SU-DHL-6 (cell line): ENCODE results near the gene LRRC4C.

Experiments used
- H2AFZ ChIP-seq: fragments of 200-600 bp; sonication (generic); 2 replicates; pipeline ENCODE4 v1.6.1; 2014; ENCODE audit warnings: low read depth, mild to moderate bottlenecking, moderate library complexity, mixed read lengths, antibody characterized with exemption, low read length; ENCODE audit not compliant: severe bottlenecking
- H3F3A ChIP-seq: fragments of 200-600 bp; shearing (Covaris generic); 2 replicates; pipeline ENCODE4 v1.6.0; 2016; ENCODE audit warnings: antibody characterized with exemption, mild to moderate bottlenecking; ENCODE audit not compliant: insufficient read depth
- H3K27ac ChIP-seq: fragments of 200-600 bp; sonication (generic); 2 replicates; pipeline ENCODE4 v1.5.1; 2016; ENCODE audit warnings: low read depth, mild to moderate bottlenecking, low read length, moderate library complexity, mixed read lengths
- H3K27me3 ChIP-seq: fragments of 200-600 bp; sonication (generic), shearing (Covaris generic); 2 replicates; pipeline ENCODE4 v1.6.0; 2014; ENCODE audit warnings: mild to moderate bottlenecking, low read length
- H3K36me3 ChIP-seq: fragments of 200-600 bp; sonication (generic); 2 replicates; pipeline ENCODE4 v1.6.1; 2014; ENCODE audit warnings: mild to moderate bottlenecking, low read length, mixed read lengths
- H3K4me2 ChIP-seq: fragments of 300-600, 200-600 bp; shearing (Covaris generic), sonication (generic); 2 replicates; pipeline ENCODE4 v1.6.0; 2014; ENCODE audit warnings: low read length, low read depth, mild to moderate bottlenecking; ENCODE audit not compliant: poor library complexity, severe bottlenecking
- H3K4me3 ChIP-seq: fragments of 200-600 bp; sonication (generic); 2 replicates; pipeline ENCODE4 v1.5.1; 2014; ENCODE audit warnings: antibody characterized with exemption, low read length, mild to moderate bottlenecking, mixed read lengths; ENCODE audit not compliant: insufficient read depth, poor library complexity, severe bottlenecking
- H3K79me2 ChIP-seq: fragments of 200-600 bp; sonication (generic); 2 replicates; pipeline ENCODE4 v1.6.1; 2014; ENCODE audit warnings: mild to moderate bottlenecking, low read length, moderate library complexity; ENCODE audit not compliant: insufficient read depth
- H3K9ac ChIP-seq: fragments of 200-600 bp; sonication (generic); 2 replicates; pipeline ENCODE4 v1.7.0; 2014; ENCODE audit warnings: mild to moderate bottlenecking, low read length
- H3K9me2 ChIP-seq: fragments of 200-600 bp; sonication (generic); replicated peaks from 2 replicates; pipeline ENCODE4 v1.6.1; 2014; ENCODE audit warnings: low read length; ENCODE audit not compliant: insufficient read depth
- H3K9me3 ChIP-seq: fragments of 200-600 bp; sonication (generic); 2 replicates; pipeline ENCODE4 v1.6.1; 2014; ENCODE audit warnings: low read length, mixed read lengths; ENCODE audit not compliant: insufficient read depth
- H4K20me1 ChIP-seq: fragments of 200-600 bp; sonication (generic); 2 replicates; pipeline ENCODE4 v1.6.1; 2014; ENCODE audit warnings: low read depth, mild to moderate bottlenecking, antibody characterized with exemption, low read length, moderate library complexity, mixed read lengths
- EZH2phosphoT487 ChIP-seq: fragments of 200-600 bp; sonication (generic), shearing (Covaris generic); conservative IDR thresholded peaks from 2 replicates; pipeline ENCODE4 v1.6.1; 2018; ENCODE audit warnings: mild to moderate bottlenecking, antibody characterized with exemption, low read length, moderate library complexity, mixed read lengths
- TF ChIP-seq, protein P1 (sequence below): fragments of 200-600 bp; sonication (generic); IDR thresholded peaks from one replicate; pipeline ENCODE4 v1.5.1; 2017; ENCODE audit warnings: antibody characterized with exemption, mild to moderate bottlenecking, low read length, moderate library complexity; ENCODE audit not compliant: insufficient read depth, poor library complexity, severe bottlenecking

The LRRC4C gene

DNA sequence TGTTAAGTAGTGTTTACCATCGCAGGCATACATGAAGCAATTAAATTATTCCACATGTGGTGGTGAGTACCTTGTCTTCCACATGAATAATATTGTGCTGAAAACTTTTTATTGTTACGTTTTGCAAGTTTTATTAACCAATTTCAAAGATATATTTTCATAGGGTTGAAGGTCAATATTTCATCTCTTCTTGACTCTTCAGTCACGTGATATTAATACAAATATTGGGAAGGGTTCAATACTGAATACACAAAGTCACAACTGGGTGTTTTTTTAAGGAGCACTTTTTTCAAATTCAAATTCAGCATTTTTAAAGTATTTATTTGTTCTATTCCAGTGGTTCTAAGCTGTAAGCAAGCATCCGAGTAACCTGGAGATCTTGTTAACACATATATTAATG, 348.9 kb downstream of the LRRC4C start:
- Histone ChIP-seq H3F3A (no peaks in the 10 kb centered on the region), H3K27ac (no peak overlapping the region), H3K79me2 (no peaks in the 10 kb centered on the region), H3K4me3 (no peak overlapping the region), H4K20me1 (no peaks in the 10 kb centered on the region), H3K36me3 (no peaks in the 10 kb centered on the region), H3K4me2 (no peak overlapping the region), H3K9me3 (peaks cover 5% of the 10 kb centered on the region; the same call in 1 of the 2 replicates), H3K9me2 (no peaks in the 10 kb centered on the region), H3K27me3 (no peaks in the 10 kb centered on the region), H3K9ac (no peak overlapping the region), H2AFZ (no peak overlapping the region)
- TF ChIP-seq, protein P1, sequence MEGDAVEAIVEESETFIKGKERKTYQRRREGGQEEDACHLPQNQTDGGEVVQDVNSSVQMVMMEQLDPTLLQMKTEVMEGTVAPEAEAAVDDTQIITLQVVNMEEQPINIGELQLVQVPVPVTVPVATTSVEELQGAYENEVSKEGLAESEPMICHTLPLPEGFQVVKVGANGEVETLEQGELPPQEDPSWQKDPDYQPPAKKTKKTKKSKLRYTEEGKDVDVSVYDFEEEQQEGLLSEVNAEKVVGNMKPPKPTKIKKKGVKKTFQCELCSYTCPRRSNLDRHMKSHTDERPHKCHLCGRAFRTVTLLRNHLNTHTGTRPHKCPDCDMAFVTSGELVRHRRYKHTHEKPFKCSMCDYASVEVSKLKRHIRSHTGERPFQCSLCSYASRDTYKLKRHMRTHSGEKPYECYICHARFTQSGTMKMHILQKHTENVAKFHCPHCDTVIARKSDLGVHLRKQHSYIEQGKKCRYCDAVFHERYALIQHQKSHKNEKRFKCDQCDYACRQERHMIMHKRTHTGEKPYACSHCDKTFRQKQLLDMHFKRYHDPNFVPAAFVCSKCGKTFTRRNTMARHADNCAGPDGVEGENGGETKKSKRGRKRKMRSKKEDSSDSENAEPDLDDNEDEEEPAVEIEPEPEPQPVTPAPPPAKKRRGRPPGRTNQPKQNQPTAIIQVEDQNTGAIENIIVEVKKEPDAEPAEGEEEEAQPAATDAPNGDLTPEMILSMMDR, result no peak
- no peak for TF ChIP-seq EZH2phosphoT487

GRCh38 chr11:41102471-41102870, 357.0 kb downstream of the LRRC4C start:
- no peaks in the 10 kb centered on the region for H3K79me2 ChIP-seq
- no peak overlapping the region for H3K27ac ChIP-seq

GRCh38 chr11:41099654-41100053, 359.8 kb downstream of the LRRC4C start:
- Histone ChIP-seq H3K9me2 (no peaks in the 10 kb centered on the region), H3K4me3 (no peak overlapping the region), H3K79me2 (no peaks in the 10 kb centered on the region), H4K20me1 (no peaks in the 10 kb centered on the region), H3K27me3 (no peaks in the 10 kb centered on the region), H3K27ac (no peak overlapping the region), H3F3A (no peaks in the 10 kb centered on the region), H3K9me3 (0 out of 2 replicates have a peak, but pooled peaks cover 7% of the 10 kb centered on the region), H3K9ac (no peak overlapping the region), H2AFZ (no peak overlapping the region), H3K36me3 (no peaks in the 10 kb centered on the region), H3K4me2 (no peak overlapping the region)
- TF ChIP-seq, protein P1, result no peak
- TF ChIP-seq EZH2phosphoT487, result no peak

More at GRCh38 chr11:41102471-41102870, 357.0 kb downstream of the LRRC4C start:
- no peak overlapping the region for H3K9ac ChIP-seq
- no peaks in the 10 kb centered on the region for H4K20me1 ChIP-seq
- H2AFZ ChIP-seq, result no peak overlapping the region
- no peaks in the 10 kb centered on the region for H3K9me3 ChIP-seq
- H3K36me3 ChIP-seq, result no peaks in the 10 kb centered on the region
- TF ChIP-seq, protein P1, result no peak
- no peak for TF ChIP-seq EZH2phosphoT487
- no peaks in the 10 kb centered on the region for H3K9me2 ChIP-seq
- H3K27me3 ChIP-seq, result no peaks in the 10 kb centered on the region
- H3F3A ChIP-seq, result no peaks in the 10 kb centered on the region
- H3K4me2 ChIP-seq, result no peak overlapping the region
- H3K4me3 ChIP-seq, result no peak overlapping the region
